ENCODE measurements around the gene CAMSAP2.
"Not testable (repeated sequence)": the region's sequence is repeated elsewhere in the genome, so short reads cannot be mapped to it uniquely, and the experiment has no call there.

The CAMSAP2 gene

DNA sequence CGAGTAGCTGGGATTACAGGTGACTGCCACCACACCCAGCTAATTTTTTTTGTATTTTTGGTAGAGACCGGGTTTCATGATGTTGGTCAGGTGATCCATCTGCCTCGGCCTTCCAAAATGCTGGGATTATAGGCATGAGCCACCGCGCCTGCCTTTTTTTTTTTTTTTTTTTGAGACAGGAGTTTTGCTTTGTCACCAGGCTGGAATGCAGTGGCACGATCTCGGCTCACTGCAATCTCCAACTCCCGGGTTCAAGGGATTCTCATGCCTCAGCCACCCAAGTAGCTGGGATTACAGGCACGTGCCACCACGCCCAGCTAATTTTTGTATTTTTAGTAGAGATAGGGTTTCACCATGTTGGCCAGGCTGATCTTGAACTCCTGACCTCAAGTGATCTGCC lies 12.1 kb downstream of the CAMSAP2 start:
- H3K36me3 ChIP-seq (ENCODE audit: control insufficient read depth in 4 of 4, insufficient read depth in 4 of 4, low read length in 3 of 4); H3K4me3 ChIP-seq (ENCODE audit: control insufficient read depth in 1 of 7, extremely low read depth in 1 of 7, insufficient read depth in 4 of 7, low read depth in 2 of 7, low read length in 6 of 7); CTCF ChIA-PET; H3K27me3 ChIP-seq (replicated peaks in 2 of 5; ENCODE audit: control insufficient read depth in 4 of 5, insufficient read depth in 5 of 5, low read length in 4 of 5); POLR2A ChIA-PET; H3K9me3 ChIP-seq (ENCODE audit: control extremely low read depth in 1 of 5, control insufficient read depth in 4 of 5, insufficient read depth in 2 of 5, low read depth in 1 of 5, low read length in 4 of 5); H3K4me1 ChIP-seq (ENCODE audit: control extremely low read depth in 1 of 4, control insufficient read depth in 4 of 4, insufficient read depth in 4 of 4, low read length in 3 of 4); DNase-seq; H3K27ac ChIP-seq (ENCODE audit: insufficient read depth in 1 of 2, low read depth in 1 of 2, low read length in 2 of 2, poor library complexity in 1 of 2, severe bottlenecking in 2 of 2): not testable (repeated sequence)
- WGBS (ENCODE audit: insufficient coverage), result 100% methylated on average over 2 of the region's 10 CpGs

DNA sequence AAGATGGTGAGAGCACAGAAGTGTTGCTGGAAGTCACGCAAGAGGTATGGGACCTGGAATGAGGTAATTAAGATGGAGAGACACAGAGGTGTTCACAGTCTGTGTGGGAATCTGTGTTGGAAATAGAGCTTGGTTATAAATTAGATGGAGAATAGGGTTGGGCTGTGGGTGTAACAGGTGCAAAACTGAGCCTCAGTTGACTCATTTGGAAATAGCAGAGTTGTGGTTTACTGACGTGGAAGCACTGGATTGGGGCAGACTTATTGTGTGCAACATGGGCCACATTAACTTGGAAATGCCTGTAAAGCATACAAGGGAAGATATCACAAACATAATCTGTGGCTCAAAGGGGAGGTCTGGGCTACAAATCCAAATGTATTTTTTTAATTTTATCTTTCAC lies 13.0 kb downstream of the CAMSAP2 start:
- Histone ChIP-seq H3K9me3 (ENCODE audit: control extremely low read depth in 1 of 5, control insufficient read depth in 4 of 5, insufficient read depth in 2 of 5, low read depth in 1 of 5, low read length in 4 of 5) (no peaks in the 10 kb centered on the region), H3K4me1 (ENCODE audit: control extremely low read depth in 1 of 4, control insufficient read depth in 4 of 4, insufficient read depth in 4 of 4, low read length in 3 of 4) (peaks cover 0 to 4% (median under 1%) of the 10 kb centered on the region in 4 experiments), H3K27me3 (replicated peaks in 2 of 5; ENCODE audit: control insufficient read depth in 4 of 5, insufficient read depth in 5 of 5, low read length in 4 of 5) (no peaks in the 10 kb centered on the region), H3K36me3 (ENCODE audit: control insufficient read depth in 4 of 4, insufficient read depth in 4 of 4, low read length in 3 of 4) (no peaks in the 10 kb centered on the region), H3K27ac (ENCODE audit: insufficient read depth in 1 of 2, low read depth in 1 of 2, low read length in 2 of 2, poor library complexity in 1 of 2, severe bottlenecking in 2 of 2) (no peak overlapping the region), H3K4me3 (ENCODE audit: control insufficient read depth in 1 of 7, extremely low read depth in 1 of 7, insufficient read depth in 4 of 7, low read depth in 2 of 7, low read length in 6 of 7) (no peak overlapping the region)
- 100% methylated on average over 2 of the region's 2 CpGs for WGBS (ENCODE audit: insufficient coverage)
- ChIA-PET POLR2A (no interaction called here), CTCF (interaction anchor here (0.6 kb wide), 1 partner anchor 91 kb away, joined by 4 read pairs; no protein-coding TSS in a partner anchor)
- no peak for DNase-seq

DNA sequence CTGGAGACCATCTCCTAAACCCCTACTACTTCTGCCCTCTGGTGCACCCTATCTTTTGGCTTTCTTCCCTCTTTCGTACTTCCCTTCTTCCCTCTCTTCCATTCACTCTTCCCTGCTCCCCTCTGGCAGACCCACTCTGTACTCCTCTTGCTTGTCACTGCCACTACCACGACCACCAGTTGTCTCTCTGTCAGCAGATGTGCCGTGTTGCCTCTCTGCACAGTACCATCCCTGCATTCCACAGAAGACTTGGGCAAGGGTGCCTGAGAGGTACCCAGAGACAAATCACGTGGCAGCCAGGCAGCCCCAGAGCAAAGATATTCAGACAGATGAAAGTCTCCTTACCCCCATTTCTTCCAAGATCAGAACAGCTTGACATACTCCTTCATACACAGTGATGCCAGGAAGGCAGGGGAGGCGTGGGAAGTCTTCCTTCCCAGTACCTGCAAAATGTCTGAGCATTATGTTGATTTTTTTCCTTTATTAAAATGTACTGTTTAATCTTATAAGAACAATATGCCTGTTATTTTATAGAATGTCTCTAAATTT lies 15.0 kb downstream of the CAMSAP2 start:
- WGBS (ENCODE audit: insufficient coverage), result 89% methylated on average over 4 of the region's 5 CpGs
- ChIA-PET POLR2A (no interaction called here), CTCF (no interaction called here)
- Histone ChIP-seq H3K36me3 (ENCODE audit: control insufficient read depth in 4 of 4, insufficient read depth in 4 of 4, low read length in 3 of 4) (no peaks in the 10 kb centered on the region), H3K4me1 (ENCODE audit: control extremely low read depth in 1 of 4, control insufficient read depth in 4 of 4, insufficient read depth in 4 of 4, low read length in 3 of 4) (peaks cover 0 to 4% (median under 1%) of the 10 kb centered on the region in 4 experiments), H3K27ac (ENCODE audit: insufficient read depth in 1 of 2, low read depth in 1 of 2, low read length in 2 of 2, poor library complexity in 1 of 2, severe bottlenecking in 2 of 2) (no peak overlapping the region), H3K4me3 (ENCODE audit: control insufficient read depth in 1 of 7, extremely low read depth in 1 of 7, insufficient read depth in 4 of 7, low read depth in 2 of 7, low read length in 6 of 7) (no peak overlapping the region), H3K27me3 (replicated peaks in 2 of 5; ENCODE audit: control insufficient read depth in 4 of 5, insufficient read depth in 5 of 5, low read length in 4 of 5) (no peaks in the 10 kb centered on the region), H3K9me3 (ENCODE audit: control extremely low read depth in 1 of 5, control insufficient read depth in 4 of 5, insufficient read depth in 2 of 5, low read depth in 1 of 5, low read length in 4 of 5) (no peaks in the 10 kb centered on the region)
- DNase-seq, result no peak

DNA sequence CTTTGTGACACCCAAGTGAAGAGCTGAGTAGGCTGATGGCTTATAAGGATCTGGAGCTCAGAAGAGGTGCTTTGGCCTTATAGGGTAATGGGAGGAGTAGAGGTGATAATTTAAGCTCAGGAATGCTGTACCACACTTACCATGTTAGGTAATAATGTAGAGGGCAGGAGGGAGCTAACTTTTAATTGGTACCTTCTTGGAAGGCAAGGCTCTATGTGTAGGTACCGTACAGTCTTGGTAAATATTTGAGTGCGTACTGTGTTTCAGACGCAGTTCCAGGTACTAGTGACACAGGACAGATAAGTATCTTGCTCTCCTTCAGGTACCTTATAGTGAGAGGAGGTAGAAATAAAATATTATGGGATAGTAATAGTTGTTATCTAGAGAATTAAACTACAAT lies 16.8 kb downstream of the CAMSAP2 start:
- no peaks in the 10 kb centered on the region for H3K27me3 ChIP-seq (replicated peaks in 2 of 5; ENCODE audit: control insufficient read depth in 4 of 5, insufficient read depth in 5 of 5, low read length in 4 of 5)
- POLR2A ChIA-PET, result no interaction called here
- no peak for DNase-seq
- no peaks in the 10 kb centered on the region for H3K36me3 ChIP-seq (ENCODE audit: control insufficient read depth in 4 of 4, insufficient read depth in 4 of 4, low read length in 3 of 4)
- WGBS (ENCODE audit: insufficient coverage), result 100% methylated on average over 3 of the region's 3 CpGs
- H3K9me3 ChIP-seq (ENCODE audit: control extremely low read depth in 1 of 5, control insufficient read depth in 4 of 5, insufficient read depth in 2 of 5, low read depth in 1 of 5, low read length in 4 of 5), result no peaks in the 10 kb centered on the region
- H3K4me1 ChIP-seq (ENCODE audit: control extremely low read depth in 1 of 4, control insufficient read depth in 4 of 4, insufficient read depth in 4 of 4, low read length in 3 of 4), result peaks cover 0 to 4% (median under 1%) of the 10 kb centered on the region in 4 experiments
- H3K27ac ChIP-seq (ENCODE audit: insufficient read depth in 1 of 2, low read depth in 1 of 2, low read length in 2 of 2, poor library complexity in 1 of 2, severe bottlenecking in 2 of 2), result no peak overlapping the region
- no peak overlapping the region for H3K4me3 ChIP-seq (ENCODE audit: control insufficient read depth in 1 of 7, extremely low read depth in 1 of 7, insufficient read depth in 4 of 7, low read depth in 2 of 7, low read length in 6 of 7)
- CTCF ChIA-PET, result no interaction called here

DNA sequence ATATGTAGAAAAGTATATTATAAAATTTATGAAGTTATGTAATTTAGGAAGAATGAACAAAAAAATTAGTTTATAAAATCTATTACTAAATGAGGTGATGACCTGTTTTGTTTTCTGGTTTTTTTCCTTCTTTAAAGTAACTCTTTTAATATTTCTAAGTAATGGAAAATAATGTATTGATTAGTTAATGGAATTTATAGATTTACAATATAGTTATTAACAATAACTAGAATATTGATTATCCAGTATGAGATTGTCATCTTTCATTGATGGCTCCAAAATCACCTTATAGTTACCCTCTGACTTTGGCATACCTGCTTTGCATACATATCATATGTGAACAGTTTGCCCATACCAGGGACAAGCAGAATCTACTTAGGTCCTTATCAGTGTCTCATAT lies 23.4 kb downstream of the CAMSAP2 start:
- no peaks in the 10 kb centered on the region for H3K9me3 ChIP-seq (ENCODE audit: control extremely low read depth in 1 of 5, control insufficient read depth in 4 of 5, insufficient read depth in 2 of 5, low read depth in 1 of 5, low read length in 4 of 5)
- no peak overlapping the region for H3K4me3 ChIP-seq (ENCODE audit: control insufficient read depth in 1 of 7, extremely low read depth in 1 of 7, insufficient read depth in 4 of 7, low read depth in 2 of 7, low read length in 6 of 7)
- no peak for DNase-seq
- H3K27me3 ChIP-seq (replicated peaks in 2 of 5; ENCODE audit: control insufficient read depth in 4 of 5, insufficient read depth in 5 of 5, low read length in 4 of 5), result peaks cover 0 to 2% (median 0%) of the 10 kb centered on the region in 5 experiments
- H3K36me3 ChIP-seq (ENCODE audit: control insufficient read depth in 4 of 4, insufficient read depth in 4 of 4, low read length in 3 of 4), result no peaks in the 10 kb centered on the region
- ChIA-PET POLR2A (interaction anchor here (0.5 kb wide), 1 partner anchor 14 kb away, joined by 3 read pairs; no protein-coding TSS in a partner anchor), CTCF (interaction anchor here (1.5 kb wide), 1 partner anchor 11 kb away, joined by 3 read pairs; no protein-coding TSS in a partner anchor)
- no peak overlapping the region for H3K27ac ChIP-seq (ENCODE audit: insufficient read depth in 1 of 2, low read depth in 1 of 2, low read length in 2 of 2, poor library complexity in 1 of 2, severe bottlenecking in 2 of 2)
- no peaks in the 10 kb centered on the region for H3K4me1 ChIP-seq (ENCODE audit: control extremely low read depth in 1 of 4, control insufficient read depth in 4 of 4, insufficient read depth in 4 of 4, low read length in 3 of 4)

DNA sequence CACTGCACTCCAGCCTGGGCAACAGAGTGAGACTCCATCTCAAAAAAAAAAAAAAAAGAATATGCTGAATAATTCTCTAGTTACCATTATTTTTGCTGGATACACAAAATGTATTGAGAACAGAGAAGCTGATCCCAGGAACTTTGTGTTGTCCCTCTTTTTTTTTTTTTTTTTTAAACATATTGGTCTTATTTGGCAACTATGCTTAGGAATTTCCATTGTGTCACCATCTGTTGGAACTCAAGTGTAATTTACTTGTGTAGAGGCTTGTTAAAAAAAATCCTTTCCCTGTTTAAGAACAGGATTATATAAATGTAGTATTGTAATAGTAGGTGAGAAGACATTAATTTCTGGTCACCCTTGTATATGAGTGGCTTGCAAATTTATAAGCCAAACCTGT lies 28.6 kb downstream of the CAMSAP2 start:
- no peak for DNase-seq
- H3K4me3 ChIP-seq (ENCODE audit: control insufficient read depth in 1 of 7, extremely low read depth in 1 of 7, insufficient read depth in 4 of 7, low read depth in 2 of 7, low read length in 6 of 7), result no peak overlapping the region
- H3K9me3 ChIP-seq (ENCODE audit: control extremely low read depth in 1 of 5, control insufficient read depth in 4 of 5, insufficient read depth in 2 of 5, low read depth in 1 of 5, low read length in 4 of 5), result no peaks in the 10 kb centered on the region
- CTCF ChIA-PET, result interaction anchor here (0.6 to 1.1 kb wide), 2 partner anchors 36 to 144 kb away, joined by 4 read pairs; no protein-coding TSS in a partner anchor
- H3K4me1 ChIP-seq (ENCODE audit: control extremely low read depth in 1 of 4, control insufficient read depth in 4 of 4, insufficient read depth in 4 of 4, low read length in 3 of 4), result no peaks in the 10 kb centered on the region
- H3K27ac ChIP-seq (ENCODE audit: insufficient read depth in 1 of 2, low read depth in 1 of 2, low read length in 2 of 2, poor library complexity in 1 of 2, severe bottlenecking in 2 of 2), result no peak overlapping the region
- no peaks in the 10 kb centered on the region for H3K36me3 ChIP-seq (ENCODE audit: control insufficient read depth in 4 of 4, insufficient read depth in 4 of 4, low read length in 3 of 4)
- H3K27me3 ChIP-seq (replicated peaks in 2 of 5; ENCODE audit: control insufficient read depth in 4 of 5, insufficient read depth in 5 of 5, low read length in 4 of 5), result peaks cover 0 to 2% (median 0%) of the 10 kb centered on the region in 5 experiments
- POLR2A ChIA-PET, result interaction anchor here (0.6 kb wide), 1 partner anchor 65 kb away, joined by 3 read pairs; no protein-coding TSS in a partner anchor

DNA sequence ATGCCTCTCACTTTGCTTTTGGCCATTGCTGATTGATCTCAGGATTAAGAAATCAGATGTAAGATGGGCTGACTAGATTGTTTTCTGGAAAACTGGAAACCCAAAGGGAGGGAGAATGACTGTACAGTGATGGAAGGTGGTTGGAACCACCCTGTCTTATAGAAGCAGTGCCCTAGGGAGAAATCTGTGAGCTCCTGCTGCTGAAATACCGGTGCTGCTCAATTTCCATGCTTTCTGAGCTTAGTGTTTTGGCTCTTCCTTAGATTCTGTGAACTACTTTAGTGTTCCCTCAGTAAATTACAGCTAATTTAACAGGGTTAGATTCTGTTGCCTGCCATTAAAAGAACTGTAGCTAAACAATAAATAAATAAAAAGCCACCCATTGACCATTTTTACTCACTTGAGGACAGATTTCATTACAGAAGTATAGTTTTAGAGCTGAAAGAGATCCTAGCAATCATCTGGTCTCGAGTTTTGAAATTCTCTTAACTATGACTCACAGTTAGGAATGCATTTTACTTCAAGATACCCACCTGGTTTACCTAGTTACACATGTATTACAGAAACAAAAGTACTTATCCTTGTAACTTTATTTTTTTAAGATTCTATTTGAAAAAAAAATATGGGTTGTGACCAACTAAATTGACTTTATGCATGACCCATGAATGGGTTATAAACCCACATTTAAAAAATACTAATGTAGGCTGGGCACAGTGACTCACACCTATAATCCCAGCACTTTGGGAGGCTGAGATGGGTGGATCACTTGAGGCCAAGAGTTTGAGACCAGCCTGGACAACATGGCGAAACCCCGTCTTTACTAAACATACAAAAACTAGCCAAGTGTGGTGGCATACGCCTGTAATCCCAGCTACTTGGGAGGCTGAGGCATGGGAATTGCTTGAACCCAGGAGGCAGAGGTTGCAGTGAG lies 33.2 kb downstream of the CAMSAP2 start:
- 100% methylated on average over 2 of the region's 5 CpGs for WGBS (ENCODE audit: insufficient coverage)
- POLR2A ChIA-PET, result no interaction called here
- Histone ChIP-seq H3K27ac (ENCODE audit: insufficient read depth in 1 of 2, low read depth in 1 of 2, low read length in 2 of 2, poor library complexity in 1 of 2, severe bottlenecking in 2 of 2) (no peak overlapping the region), H3K4me3 (ENCODE audit: control insufficient read depth in 1 of 7, extremely low read depth in 1 of 7, insufficient read depth in 4 of 7, low read depth in 2 of 7, low read length in 6 of 7) (no peak overlapping the region), H3K27me3 (replicated peaks in 2 of 5; ENCODE audit: control insufficient read depth in 4 of 5, insufficient read depth in 5 of 5, low read length in 4 of 5) (no peaks in the 10 kb centered on the region), H3K9me3 (ENCODE audit: control extremely low read depth in 1 of 5, control insufficient read depth in 4 of 5, insufficient read depth in 2 of 5, low read depth in 1 of 5, low read length in 4 of 5) (no peaks in the 10 kb centered on the region), H3K36me3 (ENCODE audit: control insufficient read depth in 4 of 4, insufficient read depth in 4 of 4, low read length in 3 of 4) (no peaks in the 10 kb centered on the region), H3K4me1 (ENCODE audit: control extremely low read depth in 1 of 4, control insufficient read depth in 4 of 4, insufficient read depth in 4 of 4, low read length in 3 of 4) (no peaks in the 10 kb centered on the region)
- CTCF ChIA-PET, result interaction anchor here (0.6 to 0.9 kb wide), 3 partner anchors 18 to 91 kb away, joined by 3 read pairs; no protein-coding TSS in a partner anchor
- DNase-seq, result no peak
